Measurements from ENCODE around the gene GIT2. TPM values are rescaled to one million over a fixed set of nuclear protein-coding genes. Genes with fewer than 3 reads are reported as not detected.

The GIT2 gene
- total RNA-seq, 3 donors from 2014 or later: 41.3 to 53.1 (median 42.6) TPM

GRCh38 chr12:109981311-109981710 is 14.9 kb downstream of the GIT2 start:
- Histone ChIP-seq H3K4me3 (no peak overlapping the region), H3K27ac (no peak overlapping the region), H3K36me3 (no peaks in the 10 kb centered on the region), H3K9me3 (no peaks in the 10 kb centered on the region), H3K27me3 (no peaks in the 10 kb centered on the region), H3K4me1 (no peaks in the 10 kb centered on the region)
- TF ChIP-seq POLR2A (IDR thresholded peaks at IDR 0.05): no peak
- TF ChIP-seq POLR2AphosphoS5 (IDR thresholded peaks at IDR 0.05): no peak
- no peak for TF ChIP-seq CTCF (IDR thresholded peaks at IDR 0.05)
- DNase-seq (ENCODE audit: low spot score in 2 of 2): no peak
- intact Hi-C loops (cut with DNase I; ENCODE audit: low total_unique reads): no loop called here

DNA sequence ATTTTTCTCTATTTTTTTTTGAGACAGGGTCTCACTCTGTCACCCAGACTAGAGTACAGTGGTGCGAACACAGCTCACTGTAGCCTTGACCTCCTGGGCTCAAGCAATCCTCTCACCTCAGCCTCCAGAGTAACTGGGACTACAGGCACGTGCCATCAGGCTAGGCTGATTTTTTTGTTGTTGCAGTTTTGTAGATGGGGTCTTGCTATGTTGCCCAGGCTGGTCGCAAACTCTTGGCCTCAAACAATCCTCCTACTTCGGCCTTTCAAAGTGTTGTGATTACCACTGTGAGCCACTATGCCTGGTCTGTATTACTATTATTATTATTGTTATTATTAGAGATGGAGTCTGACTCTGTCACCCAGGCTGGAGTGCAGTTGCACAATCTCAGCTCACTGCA is 23.3 kb downstream of the GIT2 start:
- TF ChIP-seq CTCF (IDR thresholded peaks at IDR 0.05) (no peak), POLR2A (IDR thresholded peaks at IDR 0.05) (no peak), POLR2AphosphoS5 (IDR thresholded peaks at IDR 0.05) (no peak)
- H3K36me3 ChIP-seq: no peaks in the 10 kb centered on the region
- H3K27ac ChIP-seq: no peak overlapping the region
- H3K27me3 ChIP-seq: no peaks in the 10 kb centered on the region
- H3K4me3 ChIP-seq: no peak overlapping the region
- H3K4me1 ChIP-seq: no peaks in the 10 kb centered on the region
- no peak for DNase-seq (ENCODE audit: low spot score in 2 of 2)
- no peaks in the 10 kb centered on the region for H3K9me3 ChIP-seq
- intact Hi-C loops (cut with DNase I; ENCODE audit: low total_unique reads): no loop called here

- no peak overlapping the region for H3K27ac ChIP-seq
- no peak for DNase-seq (ENCODE audit: low spot score in 2 of 2)
- no peaks in the 10 kb centered on the region for H3K9me3 ChIP-seq
- intact Hi-C loops (cut with DNase I; ENCODE audit: low total_unique reads): no loop called here
- no peaks in the 10 kb centered on the region for H3K36me3 ChIP-seq
- TF ChIP-seq POLR2A (IDR thresholded peaks at IDR 0.05) (no peak), CTCF (IDR thresholded peaks at IDR 0.05) (no peak), POLR2AphosphoS5 (IDR thresholded peaks at IDR 0.05) (no peak)
- no peaks in the 10 kb centered on the region for H3K4me1 ChIP-seq
- no peak overlapping the region for H3K4me3 ChIP-seq
- no peaks in the 10 kb centered on the region for H3K27me3 ChIP-seq
Observed at GRCh38 chr12:109968801-109969200, 27.4 kb downstream of the GIT2 start.

DNA sequence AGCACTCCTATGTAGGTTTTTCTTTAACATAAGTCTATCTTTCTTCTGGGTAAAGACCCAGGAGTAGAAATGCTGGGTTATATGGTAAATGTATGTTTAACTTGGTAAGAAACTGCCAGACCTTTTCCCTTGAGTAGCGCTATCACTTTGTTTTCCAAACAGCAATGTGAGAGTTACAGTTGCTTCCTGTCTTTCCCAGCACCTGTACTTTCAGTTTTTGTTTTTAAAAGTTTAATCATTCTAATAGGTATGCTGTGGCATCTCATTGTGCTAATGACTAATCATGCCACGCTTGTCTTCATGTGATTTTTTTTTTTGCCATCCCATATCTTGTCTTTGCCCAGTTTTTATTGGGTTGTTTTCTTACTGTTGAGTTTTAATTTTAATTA is 28.1 kb downstream of the GIT2 start:
- Histone ChIP-seq H3K9me3 (no peaks in the 10 kb centered on the region), H3K4me1 (no peaks in the 10 kb centered on the region), H3K27me3 (no peaks in the 10 kb centered on the region), H3K36me3 (no peaks in the 10 kb centered on the region), H3K27ac (no peak overlapping the region), H3K4me3 (no peak overlapping the region)
- DNase-seq (ENCODE audit: low spot score in 2 of 2): no peak
- intact Hi-C loops (cut with DNase I; ENCODE audit: low total_unique reads): no loop called here
- no peak for TF ChIP-seq POLR2AphosphoS5 (IDR thresholded peaks at IDR 0.05)
- TF ChIP-seq CTCF (IDR thresholded peaks at IDR 0.05): no peak
- no peak for TF ChIP-seq POLR2A (IDR thresholded peaks at IDR 0.05)

DNA sequence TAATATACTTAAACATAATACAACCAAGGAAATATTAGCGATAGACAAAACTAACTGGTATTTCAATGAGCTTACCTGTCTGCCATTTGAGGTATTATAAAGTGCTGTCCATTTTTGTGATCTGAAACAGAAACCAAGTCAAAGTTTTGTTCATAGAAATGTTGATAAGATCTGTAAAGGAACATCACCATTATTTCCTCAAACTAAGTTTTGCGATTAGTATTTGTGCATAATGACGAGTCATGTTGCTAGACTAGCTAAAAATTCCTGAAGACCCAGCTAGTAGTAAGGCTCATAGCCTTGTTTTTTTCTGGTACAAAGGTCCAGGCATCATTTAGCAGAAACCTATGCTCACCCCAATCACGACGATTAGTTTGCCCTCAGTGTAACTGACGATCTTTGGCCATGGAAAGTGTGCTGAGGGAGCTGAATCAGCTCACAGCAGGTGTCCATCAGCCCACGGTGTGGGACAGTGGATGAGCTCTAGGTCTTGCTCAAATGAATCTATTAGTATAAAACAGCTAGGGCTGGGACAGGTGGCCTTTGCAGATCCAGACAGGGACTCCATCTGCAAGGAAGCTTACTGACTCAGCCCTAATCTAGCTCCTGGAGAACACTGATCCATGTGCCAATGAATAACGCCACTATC is 28.7 kb downstream of the GIT2 start:
- H3K27ac ChIP-seq: no peak overlapping the region
- H3K27me3 ChIP-seq: no peaks in the 10 kb centered on the region
- no peaks in the 10 kb centered on the region for H3K9me3 ChIP-seq
- intact Hi-C loops (cut with DNase I; ENCODE audit: low total_unique reads): no loop called here
- H3K4me1 ChIP-seq: no peaks in the 10 kb centered on the region
- no peaks in the 10 kb centered on the region for H3K36me3 ChIP-seq
- no peak for DNase-seq (ENCODE audit: low spot score in 2 of 2)
- TF ChIP-seq CTCF (IDR thresholded peaks at IDR 0.05) (no peak), POLR2AphosphoS5 (IDR thresholded peaks at IDR 0.05) (no peak)
- no peak overlapping the region for H3K4me3 ChIP-seq

All from breast epithelium (tissue), 4 donors.